PC-3 (cell line): ENCODE results near the gene GRM1. TPM values are rescaled to one million over a fixed set of nuclear protein-coding genes. Genes with fewer than 3 reads are reported as not detected.

Source experiments
- ATAC-seq: fragments of 200-7000 bp; cut with Tn5 transposase; 2 replicates; pipeline ENCODE4 v1.9.1; 2020; ENCODE audit warnings: mild to moderate bottlenecking, moderate library complexity
- BruUV-seq: library from RNA; stranded (reverse); fragments of 400-500 nt; replicated peaks from 2 replicates; lab custom pipeline; 2021; lab: Mats Ljungman, UMichigan
- CTCF ChIA-PET: fragments of 300-600 bp; sonication (Branson Sonifier 250); formaldehyde crosslinking; loops from one replicate; lab custom pipeline; 2022; ENCODE audit warnings: antibody characterized with exemption; lab: Charles Lee
- POLR2A ChIA-PET: fragments of 300-600 bp; sonication (Branson Sonifier 250); formaldehyde crosslinking; loops from one replicate; lab custom pipeline; 2022; ENCODE audit warnings: antibody characterized with exemption; ENCODE audit not compliant: unreplicated experiment; lab: Charles Lee
- DNase-seq: peaks from one replicate; pipeline ENCODE4 v3.0.0-alpha.2; 2015
- H2AFZ ChIP-seq: fragments of 300-600 bp; sonication (generic); 2 replicates; pipeline ENCODE4 v1.6.0; 2016; ENCODE audit warnings: antibody characterized with exemption, low read length
- H3F3A ChIP-seq: fragments of 300-600 bp; sonication (generic); one replicate; pipeline ENCODE4 v1.6.0; 2017; ENCODE audit warnings: antibody characterized with exemption, low read length, control low read depth, mild to moderate bottlenecking; ENCODE audit not compliant: unreplicated experiment
- H3K27ac ChIP-seq: fragments of 300-600 bp; sonication (generic); 2 replicates; pipeline ENCODE4 v1.5.1; 2016; ENCODE audit warnings: mild to moderate bottlenecking, low read length
- H3K27me3 ChIP-seq: fragments of 300-600 bp; sonication (generic); 2 replicates; pipeline ENCODE4 v1.6.1; 2016; ENCODE audit warnings: low read length, mixed read lengths
- H3K36me3 ChIP-seq: fragments of 300-600 bp; sonication (generic); 2 replicates; pipeline ENCODE4 v1.6.1; 2016; ENCODE audit warnings: low read depth, mixed run types, low read length, mixed read lengths
- H3K4me1 ChIP-seq: fragments of 300-600 bp; sonication (generic); 2 replicates; pipeline ENCODE4 v1.5.1; 2016; ENCODE audit warnings: low read length; ENCODE audit not compliant: insufficient read depth
- H3K4me2 ChIP-seq: fragments of 300-600 bp; sonication (generic); 2 replicates; pipeline ENCODE4 v1.6.0; 2016; ENCODE audit warnings: low read length
- H3K4me3 ChIP-seq: fragments of 300-600 bp; sonication (generic); 2 replicates; pipeline ENCODE4 v1.5.1; 2016; ENCODE audit warnings: mild to moderate bottlenecking, low read length, mixed read lengths
- H3K79me2 ChIP-seq: fragments of 300-600 bp; sonication (generic); 2 replicates; pipeline ENCODE4 v1.6.1; 2017; ENCODE audit warnings: low read length, mixed read lengths
- H3K9ac ChIP-seq: fragments of 300-600 bp; sonication (generic); 2 replicates; pipeline ENCODE4 v1.6.0; 2016; ENCODE audit warnings: mild to moderate bottlenecking, low read length
- H3K9me2 ChIP-seq: fragments of 300-600 bp; sonication (generic); replicated peaks from 2 replicates; pipeline ENCODE4 v1.6.1; 2016; ENCODE audit warnings: mixed run types, low read length, mixed read lengths
- H3K9me3 ChIP-seq: fragments of 300-600 bp; sonication (generic); 2 replicates; pipeline ENCODE4 v1.6.1; 2016; ENCODE audit warnings: low read length, mixed read lengths
- H4K20me1 ChIP-seq: fragments of 300-600 bp; sonication (generic); 2 replicates; pipeline ENCODE4 v1.6.1; 2016; ENCODE audit warnings: low read length, mixed read lengths
- EZH2 ChIP-seq: fragments of 300-600 bp; sonication (generic); IDR thresholded peaks from one replicate; pipeline ENCODE4 v1.6.1; 2017; ENCODE audit warnings: antibody characterized with exemption, mild to moderate bottlenecking, low read length; ENCODE audit not compliant: unreplicated experiment
- EZH2phosphoT487 ChIP-seq: fragments of 300-600 bp; sonication (generic); IDR thresholded peaks from 2 replicates; pipeline ENCODE4 v1.6.1; 2018; ENCODE audit warnings: mild to moderate bottlenecking, antibody characterized with exemption, low read length, borderline replicate concordance
- intact Hi-C: fragments of 100-400 bp; cut with micrococcal nuclease; formaldehyde crosslinking; loops from 2 replicates; pipeline ENCODE4 v1.9.0; 2023
- total RNA-seq: library from RNA; depleted of rRNA; stranded (reverse); fragments of >200 nt; gene quantifications from 2 replicates; pipeline ENCODE4 v1.2.3, GENCODE V29; 2014
- TF ChIP-seq, protein P1 (sequence below): fragments of 300-600 bp; sonication (generic); conservative IDR thresholded peaks from 2 replicates; pipeline ENCODE4 v1.5.1; 2017; ENCODE audit warnings: antibody characterized with exemption, low read depth, mild to moderate bottlenecking, low read length

The GRM1 gene
- total RNA-seq, 1 experiment from 2014 or later, result 0.11 TPM

DNA sequence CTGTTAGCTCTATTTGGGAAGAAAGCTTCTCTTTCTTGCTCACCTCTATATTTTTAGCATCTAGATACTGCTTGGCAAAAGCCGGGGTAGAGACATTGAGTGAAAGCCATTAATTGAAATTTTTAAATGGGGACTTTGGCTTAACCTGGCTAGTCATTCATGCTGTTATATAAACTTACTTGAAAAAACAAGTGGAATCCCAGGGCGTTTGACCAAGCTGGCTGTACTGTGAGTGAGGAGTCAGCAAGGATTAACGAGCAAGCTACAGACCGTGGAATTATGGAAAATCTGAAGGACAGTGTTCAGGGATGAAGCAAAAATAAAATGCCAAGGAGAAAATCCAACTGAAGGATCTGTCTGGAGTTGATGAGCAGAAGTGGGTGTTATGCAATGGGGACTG, 232.0 kb downstream of the GRM1 start:
- no TSS peak for BruUV-seq
- no peaks in the 10 kb centered on the region for H4K20me1 ChIP-seq
- H3F3A ChIP-seq, result no peaks in the 10 kb centered on the region
- no peaks in the 10 kb centered on the region for H3K4me1 ChIP-seq
- no peaks in the 10 kb centered on the region for H3K9me3 ChIP-seq
- no peaks in the 10 kb centered on the region for H3K79me2 ChIP-seq
- no peaks in the 10 kb centered on the region for H3K9me2 ChIP-seq
- TF ChIP-seq EZH2phosphoT487, result no peak
- no peak for TF ChIP-seq EZH2
- TF ChIP-seq, protein P1, sequence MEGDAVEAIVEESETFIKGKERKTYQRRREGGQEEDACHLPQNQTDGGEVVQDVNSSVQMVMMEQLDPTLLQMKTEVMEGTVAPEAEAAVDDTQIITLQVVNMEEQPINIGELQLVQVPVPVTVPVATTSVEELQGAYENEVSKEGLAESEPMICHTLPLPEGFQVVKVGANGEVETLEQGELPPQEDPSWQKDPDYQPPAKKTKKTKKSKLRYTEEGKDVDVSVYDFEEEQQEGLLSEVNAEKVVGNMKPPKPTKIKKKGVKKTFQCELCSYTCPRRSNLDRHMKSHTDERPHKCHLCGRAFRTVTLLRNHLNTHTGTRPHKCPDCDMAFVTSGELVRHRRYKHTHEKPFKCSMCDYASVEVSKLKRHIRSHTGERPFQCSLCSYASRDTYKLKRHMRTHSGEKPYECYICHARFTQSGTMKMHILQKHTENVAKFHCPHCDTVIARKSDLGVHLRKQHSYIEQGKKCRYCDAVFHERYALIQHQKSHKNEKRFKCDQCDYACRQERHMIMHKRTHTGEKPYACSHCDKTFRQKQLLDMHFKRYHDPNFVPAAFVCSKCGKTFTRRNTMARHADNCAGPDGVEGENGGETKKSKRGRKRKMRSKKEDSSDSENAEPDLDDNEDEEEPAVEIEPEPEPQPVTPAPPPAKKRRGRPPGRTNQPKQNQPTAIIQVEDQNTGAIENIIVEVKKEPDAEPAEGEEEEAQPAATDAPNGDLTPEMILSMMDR, result no peak
- ChIA-PET CTCF (no interaction called here), POLR2A (no interaction called here)
- no peak overlapping the region for H3K4me3 ChIP-seq
- H3K9ac ChIP-seq, result no peak overlapping the region
- no peak for ATAC-seq
- H3K4me2 ChIP-seq, result no peak overlapping the region
- H3K27me3 ChIP-seq, result no peaks in the 10 kb centered on the region
- no peak overlapping the region for H2AFZ ChIP-seq
- intact Hi-C loops, result no loop called here
- DNase-seq, result no peak
- no peaks in the 10 kb centered on the region for H3K36me3 ChIP-seq
- no peak overlapping the region for H3K27ac ChIP-seq

DNA sequence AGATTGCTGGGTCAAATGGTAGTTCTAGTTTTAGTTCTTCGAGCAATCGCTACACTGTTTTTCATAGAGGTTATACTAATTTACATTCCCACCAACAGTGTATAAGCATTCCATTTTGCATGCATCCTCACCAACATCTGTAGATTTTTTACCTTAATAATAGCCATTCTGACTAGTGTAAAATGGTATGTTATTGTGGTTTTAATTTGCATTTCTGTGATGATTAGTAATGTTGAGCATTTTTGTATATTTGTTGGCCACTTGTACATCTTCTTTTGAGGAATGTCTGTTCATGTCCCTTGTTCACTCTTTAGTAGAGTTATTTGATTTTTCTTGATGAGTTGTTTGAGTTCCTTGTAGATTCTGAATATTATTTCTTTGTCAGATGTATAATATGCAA, 236.2 kb downstream of the GRM1 start:
- no peak for DNase-seq
- ChIA-PET CTCF (no interaction called here), POLR2A (no interaction called here)
- Histone ChIP-seq H3K27ac (no peak overlapping the region), H4K20me1 (no peaks in the 10 kb centered on the region), H3K4me1 (no peaks in the 10 kb centered on the region), H3K27me3 (no peaks in the 10 kb centered on the region), H3K79me2 (no peaks in the 10 kb centered on the region), H3K4me3 (no peak overlapping the region), H3K9me2 (no peaks in the 10 kb centered on the region), H3K4me2 (no peak overlapping the region), H3K9ac (no peak overlapping the region), H2AFZ (no peak overlapping the region), H3K9me3 (no peaks in the 10 kb centered on the region), H3K36me3 (no peaks in the 10 kb centered on the region), H3F3A (no peaks in the 10 kb centered on the region)
- no TSS peak for BruUV-seq
- intact Hi-C loops, result no loop called here
- TF ChIP-seq EZH2phosphoT487 (no peak), EZH2 (no peak)
- TF ChIP-seq, protein P1, result no peak
- no peak for ATAC-seq

DNA sequence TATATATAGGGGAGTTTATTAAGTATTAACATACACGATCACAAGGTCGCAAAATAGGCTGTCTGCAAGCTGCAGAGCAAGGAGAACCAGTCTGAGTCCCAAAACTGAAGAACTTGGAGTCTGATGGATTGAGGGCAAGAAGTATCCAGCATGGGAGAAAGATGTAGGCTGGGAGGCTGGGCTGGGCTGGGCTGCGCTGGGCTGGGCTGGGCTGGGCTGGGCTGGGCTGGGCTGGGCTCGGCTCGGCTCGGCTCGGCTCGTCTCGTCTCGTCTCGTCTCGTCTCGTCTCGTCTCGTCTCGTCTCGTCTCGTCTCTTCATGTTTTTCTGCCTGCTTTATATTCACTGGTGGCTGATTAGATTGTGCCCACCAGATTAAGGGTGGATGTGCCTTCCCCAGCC, 238.6 kb downstream of the GRM1 start:
- Histone ChIP-seq H3F3A (no peaks in the 10 kb centered on the region), H3K4me2 (no peak overlapping the region), H3K79me2 (no peaks in the 10 kb centered on the region), H3K4me3 (no peak overlapping the region), H3K27me3 (no peaks in the 10 kb centered on the region), H3K4me1 (no peaks in the 10 kb centered on the region), H3K36me3 (no peaks in the 10 kb centered on the region), H3K27ac (no peak overlapping the region), H3K9me3 (no peaks in the 10 kb centered on the region), H3K9ac (no peak overlapping the region), H4K20me1 (no peaks in the 10 kb centered on the region), H2AFZ (no peak overlapping the region), H3K9me2 (no peaks in the 10 kb centered on the region)
- ChIA-PET POLR2A (no interaction called here), CTCF (no interaction called here)
- DNase-seq (no peak), ATAC-seq (no peak)
- intact Hi-C loops, result no loop called here
- BruUV-seq, result no TSS peak
- no peak for TF ChIP-seq EZH2phosphoT487
- TF ChIP-seq EZH2, result no peak
- TF ChIP-seq, protein P1, result no peak
